ENCODE measurements around the gene CHAMP1. TPM values are rescaled to one million over a fixed set of nuclear protein-coding genes. Genes with fewer than 3 reads are reported as not detected.

CHAMP1 gene
- total and polyA plus RNA-seq, 2 of the 4 experiments (the other 2 are of a cell fraction) = 13.3 to 32.7 TPM

Small RNAs within 50 kb of the gene (microRNA-seq; reads per million reads assigned to microRNA genes)
- 0 to 3.1 reads per million in 2 experiments for gene MIR4502 (ENCODE audit: insufficient read depth in 1 of 2, insufficient read length in 1 of 2, unreplicated experiment in 1 of 2)

Small RNAs within 50 kb of the gene (small RNA-seq; reads per million reads assigned to genes)
- 0 to 0.04 (median 0) reads per million in 5 experiments for gene MIR4502

Other genes starting within 250 kb of the CHAMP1 start
- 21.0 and 22.8 TPM in 2 replicates for gene RASA3, start 181.9 kb upstream of the CHAMP1 start, total RNA-seq (2012; rRNA removed)
- 31.0 and 31.4 TPM in 2 replicates for gene RASA3, start 181.9 kb upstream of the CHAMP1 start, polyA plus RNA-seq (2012; rRNA removed)
- not detected in 2 replicates for gene CFAP97D2, start 135.2 kb upstream of the CHAMP1 start, total RNA-seq (2012; rRNA removed)
- gene CFAP97D2, start 135.2 kb upstream of the CHAMP1 start, polyA plus RNA-seq (2012; rRNA removed) = not detected in 2 replicates
- gene CDC16, start 79.6 kb upstream of the CHAMP1 start, total RNA-seq (2012; rRNA removed) = 41.6 and 52.8 TPM in 2 replicates
- 56.2 and 66.6 TPM in 2 replicates for gene CDC16, start 79.6 kb upstream of the CHAMP1 start, polyA plus RNA-seq (2012; rRNA removed)
- 11.7 and 17.5 TPM in 2 replicates for gene UPF3A, start 32.9 kb upstream of the CHAMP1 start, total RNA-seq (2012; rRNA removed)
- gene UPF3A, start 32.9 kb upstream of the CHAMP1 start, polyA plus RNA-seq (2012; rRNA removed) = 47.2 and 51.6 TPM in 2 replicates

All from IMR-90 (cell line).